ENCODE measurements around the gene SPAG6. TPM values are rescaled to one million over a fixed set of nuclear protein-coding genes. Genes with fewer than 3 reads are reported as not detected.

Gene SPAG6
- total and polyA plus RNA-seq, 2 of the 8 experiments (the other 6 are each of a cell fraction or from before 2014, with no cell fraction given), result 0.14 TPM; not detected in 1

DNA sequence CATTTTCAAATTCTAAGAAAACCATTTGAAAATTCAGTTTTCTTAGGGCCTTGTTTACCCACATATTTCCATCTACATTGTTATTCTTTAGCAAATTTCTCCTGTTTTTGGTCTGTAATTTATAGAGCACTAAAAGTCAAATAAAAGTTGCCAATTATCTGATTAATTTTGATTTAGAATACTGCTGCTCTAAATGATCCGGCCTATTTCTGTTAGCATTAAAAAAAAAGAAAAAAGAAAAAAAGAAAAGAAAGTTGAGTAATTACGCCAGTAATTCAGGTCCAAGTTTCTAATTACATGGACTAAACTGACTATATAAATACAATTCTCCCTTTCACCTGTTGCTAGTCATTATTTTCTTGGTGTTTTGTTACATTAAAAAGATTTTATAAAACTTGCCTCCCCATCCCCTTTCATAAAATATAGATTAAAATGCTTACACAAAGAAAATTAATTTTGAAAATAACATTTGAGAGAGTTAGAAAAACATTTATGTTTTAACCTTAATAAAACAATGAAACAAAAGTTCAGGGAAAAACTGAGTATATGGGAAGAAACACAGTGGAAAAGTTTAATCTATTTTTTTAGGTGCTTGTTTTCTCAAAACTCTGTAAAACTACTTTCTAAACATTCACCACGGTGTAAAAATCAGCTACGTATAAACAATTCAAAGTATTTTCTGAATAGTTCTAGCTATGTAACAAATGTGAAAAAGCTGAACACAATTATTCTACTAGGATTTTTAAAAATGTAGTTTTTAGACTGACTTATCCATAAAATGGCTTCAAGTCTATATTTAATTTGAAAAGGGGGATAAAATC is 35.9 kb upstream of the SPAG6 start:
- Histone ChIP-seq H2BK120ac (replicated peaks; ENCODE audit: low read depth, low read length) (no peak overlapping the region), H3K4ac (replicated peaks; ENCODE audit: insufficient read length, low read depth, low read length) (no peak overlapping the region), H3K79me1 (ENCODE audit: low read depth, low read length) (no peaks in the 10 kb centered on the region), H3K23me2 (ENCODE audit: low read depth, low read length) (no peaks in the 10 kb centered on the region), H3K18ac (ENCODE audit: extremely low read depth, low read length) (no peak overlapping the region), H3K36me3 (ENCODE audit: control insufficient read depth in 2 of 4, insufficient read depth in 4 of 4, low read length in 3 of 4) (no peaks in the 10 kb centered on the region), H2BK12ac (ENCODE audit: low read depth, low read length) (no peak overlapping the region), H3K14ac (ENCODE audit: insufficient read length) (no peak overlapping the region), H3K79me2 (ENCODE audit: control insufficient read depth in 1 of 2, insufficient read depth in 2 of 2, low read length in 2 of 2) (no peaks in the 10 kb centered on the region), H3K56ac (replicated peaks; ENCODE audit: insufficient read length, low read depth, low read length) (no peak overlapping the region), H3K4me2 (ENCODE audit: insufficient read depth in 1 of 2, low read depth in 2 of 2, low read length in 2 of 2) (no peak overlapping the region), H3K4me1 (replicated peaks in 1 of 4; ENCODE audit: control insufficient read depth in 3 of 4, insufficient read depth in 4 of 4, low read length in 3 of 4) (no peaks in the 10 kb centered on the region), H4K20me1 (replicated peaks in 1 of 2; ENCODE audit: control insufficient read depth in 1 of 2, insufficient read depth in 2 of 2, low read length in 2 of 2) (no peaks in the 10 kb centered on the region), H2AFZ (ENCODE audit: low read length) (no peak overlapping the region), H4K91ac (replicated peaks; ENCODE audit: insufficient read length, low read length) (no peak overlapping the region), H2BK5ac (ENCODE audit: low read depth, low read length) (no peak overlapping the region), H2AK5ac (ENCODE audit: low read depth, low read length) (no peak overlapping the region), H2BK20ac (ENCODE audit: low read length) (no peak overlapping the region), H4K8ac (ENCODE audit: extremely low read depth, insufficient read depth, low read length) (no peak overlapping the region), H4K5ac (ENCODE audit: insufficient read length, low read depth, low read length) (no peak overlapping the region), H3K9me3 (ENCODE audit: insufficient read depth in 2 of 2, low read depth in 1 of 2, low read length in 1 of 2) (no peaks in the 10 kb centered on the region), H3K9ac (replicated peaks in 1 of 4; ENCODE audit: extremely low read depth in 1 of 4, low read depth in 3 of 4, low read length in 3 of 4) (no peak overlapping the region), H3K4me3 (ENCODE audit: extremely low read depth in 1 of 4, insufficient read depth in 2 of 4, low read depth in 3 of 4, low read length in 4 of 4) (no peak overlapping the region), H3K27me3 (replicated peaks in 1 of 4; ENCODE audit: control insufficient read depth in 3 of 4, extremely low read depth in 1 of 4, insufficient read depth in 3 of 4, low read length in 3 of 4) (peaks cover 2 to 10% (median 6%) of the 10 kb centered on the region in 4 experiments; a peak in 5 of 7 replicates), H2BK15ac (ENCODE audit: low read length) (no peak overlapping the region), H3K23ac (ENCODE audit: insufficient read length) (no peak overlapping the region), H3K27ac (ENCODE audit: low read depth, low read length) (no peak overlapping the region)
- no peak for FAIRE-seq
- DNase-seq (ENCODE audit: low read depth in 1 of 2, low spot score in 2 of 2), result no peak
- CTCF ChIA-PET (ENCODE audit: partially characterized antibody), result no interaction called here
- POLR2A ChIA-PET (ENCODE audit: partially characterized antibody), result no interaction called here
- 92% methylated on average over 4 of the region's 4 CpGs; no CpG with 5 or more reads in 1 of the 2 experiments for WGBS, 2 experiments (ENCODE audit: extremely low coverage in 1 of 2, insufficient coverage in 1 of 2, insufficient read length in 1 of 2, insufficient replicate concordance in 2 of 2, low coverage in 1 of 2, low lambda C conversion rate in 2 of 2, missing lambda C conversion rate in 1 of 2)
- no peak for TF ChIP-seq CHD2 (IDR thresholded peaks at IDR 0.05; ENCODE audit: low read length)
- TF ChIP-seq SP2 (IDR thresholded peaks at IDR 0.05; ENCODE audit: low read length), result no peak
- no peak for TF ChIP-seq E2F6 (IDR thresholded peaks at IDR 0.05)
- TF ChIP-seq CTBP2 (IDR thresholded peaks at IDR 0.05; ENCODE audit: borderline replicate concordance, insufficient read depth, insufficient read length, low read length), result no peak
- no peak for TF ChIP-seq KDM4A (IDR thresholded peaks at IDR 0.05; ENCODE audit: low read depth, low read length, severe bottlenecking)
- no peak for TF ChIP-seq USF2 (IDR thresholded peaks at IDR 0.05; ENCODE audit: low read length)
- no peak for TF ChIP-seq HDAC6 (IDR thresholded peaks at IDR 0.05; ENCODE audit: low read depth, low read length)
- TF ChIP-seq KDM1A (IDR thresholded peaks at IDR 0.05; ENCODE audit: borderline replicate concordance, low read length), result no peak
- TF ChIP-seq RFX5 (IDR thresholded peaks at IDR 0.05; ENCODE audit: borderline replicate concordance, low read depth, low read length), result no peak
- no peak for TF ChIP-seq TAF7 (optimal IDR thresholded peaks at IDR 0.05; ENCODE audit: borderline replicate concordance, low read depth, low read length)
- no peak for TF ChIP-seq CEBPB (IDR thresholded peaks at IDR 0.05; ENCODE audit: low read depth, low read length)

Measured in H1 (cell line).